Measurements from ENCODE around the gene CCNYL1.
"Not testable (repeated sequence)": the region's sequence is repeated elsewhere in the genome, so short reads cannot be mapped to it uniquely, and the experiment has no call there.

Gene CCNYL1

DNA sequence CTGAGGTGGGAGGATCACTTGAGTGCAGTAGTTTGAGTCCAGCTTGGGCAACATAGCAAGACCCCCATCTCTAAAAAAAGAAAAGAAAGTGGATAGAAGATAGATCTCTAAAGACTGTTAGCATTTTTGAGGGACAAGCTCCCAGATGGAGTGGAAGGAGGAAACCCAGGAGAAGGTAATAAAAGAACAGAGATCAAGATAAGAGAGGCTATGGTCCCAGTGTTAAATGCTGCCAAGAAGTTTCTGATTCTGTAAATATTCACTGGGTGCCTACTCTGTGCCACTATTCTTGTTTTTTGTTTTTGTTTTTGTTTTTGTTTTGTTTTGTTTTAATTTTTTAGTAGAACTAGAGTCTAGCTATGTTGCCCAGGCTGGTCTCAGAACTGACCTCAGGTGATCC lies 32.1 kb downstream of the CCNYL1 start:
- no peak for ATAC-seq

GRCh38 chr2:207744050-207744449 lies 32.6 kb downstream of the CCNYL1 start:
- no peak for ATAC-seq

DNA sequence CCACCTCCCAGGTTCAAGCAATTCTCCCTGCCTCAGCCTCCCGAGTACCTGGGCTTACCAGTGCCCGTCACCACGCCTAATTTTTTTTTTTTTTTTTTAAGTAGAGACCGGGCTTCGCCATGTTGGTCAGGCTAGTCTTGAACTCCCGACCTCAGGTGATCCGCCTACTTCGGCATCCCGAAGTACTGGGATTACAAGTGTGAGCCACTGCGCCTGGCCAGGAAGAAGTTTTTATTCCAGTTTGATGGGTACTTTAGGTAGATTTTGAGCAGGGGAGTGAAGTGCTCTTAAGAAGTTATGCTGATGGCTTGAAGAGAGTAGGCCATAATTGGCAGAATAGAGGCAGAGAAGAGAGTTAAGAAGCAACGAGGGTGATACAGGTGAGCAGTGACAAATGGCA lies 33.0 kb downstream of the CCNYL1 start:
- ATAC-seq, result no peak

- peak; percentile 35 to 43 for ATAC-seq
Observed at GRCh38 chr2:207746131-207746530, 34.7 kb downstream of the CCNYL1 start.

DNA sequence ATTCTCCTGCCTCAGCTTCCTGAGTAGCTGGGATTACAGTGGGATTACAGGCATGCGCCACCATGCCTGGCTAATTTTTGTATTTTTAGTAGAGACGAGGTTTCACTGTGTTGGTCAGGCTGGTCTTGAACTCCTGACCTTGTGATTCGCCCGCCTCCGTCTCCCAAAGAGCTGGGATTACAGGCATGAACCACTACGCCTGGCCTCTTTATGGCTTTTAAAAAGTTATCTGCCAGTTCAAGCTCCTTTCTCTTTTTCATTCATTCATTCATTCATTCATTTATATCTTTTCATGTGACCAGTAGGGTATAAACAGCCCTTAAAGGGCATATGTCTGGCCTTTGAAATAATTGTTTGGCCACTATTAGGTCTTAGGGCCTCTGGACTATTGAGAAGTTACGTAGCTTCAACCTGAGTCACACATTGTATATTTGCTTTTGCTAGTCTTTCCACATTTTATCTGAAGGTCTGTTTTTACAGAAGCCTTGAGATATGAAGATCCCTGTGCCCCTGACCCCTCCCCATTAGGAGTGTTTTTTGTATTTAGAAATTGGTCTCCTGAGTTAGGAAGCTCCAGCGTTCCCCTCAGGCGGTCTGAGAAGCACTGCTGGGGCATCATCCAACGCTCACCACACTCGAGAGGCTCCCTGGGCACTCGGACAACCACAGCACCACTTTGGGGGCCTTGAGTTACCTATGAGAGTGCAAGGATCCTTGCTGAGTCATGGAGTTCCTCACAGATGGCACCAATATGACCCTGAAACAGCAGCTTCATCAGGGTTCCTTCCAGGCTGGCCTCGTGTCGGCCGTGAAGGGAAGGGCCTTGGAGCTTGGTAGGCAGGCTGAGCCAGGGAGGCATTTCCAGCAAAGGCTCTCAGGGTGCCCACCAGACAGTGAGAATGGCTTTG lies 36.5 kb downstream of the CCNYL1 start:
- no peak for ATAC-seq

DNA sequence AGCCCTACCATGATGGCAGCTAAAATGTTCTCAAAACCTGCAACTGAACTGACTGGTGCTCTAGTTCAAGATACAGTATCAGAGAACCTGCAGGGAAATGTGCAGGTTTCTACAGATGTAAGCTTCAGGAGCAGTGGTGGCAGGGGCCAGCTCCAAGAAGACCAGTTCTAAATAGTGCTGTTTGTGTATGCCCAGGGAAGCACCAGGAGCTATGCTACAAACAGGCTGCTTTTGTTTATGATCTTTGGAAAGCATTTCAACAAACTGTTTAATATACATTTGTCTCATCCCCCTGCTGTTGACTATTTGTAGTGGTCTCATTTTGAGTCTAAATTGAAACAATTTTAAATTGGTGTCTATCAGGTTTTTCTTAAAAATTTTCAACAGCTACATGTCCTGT lies 37.6 kb downstream of the CCNYL1 start:
- no peak for ATAC-seq

DNA sequence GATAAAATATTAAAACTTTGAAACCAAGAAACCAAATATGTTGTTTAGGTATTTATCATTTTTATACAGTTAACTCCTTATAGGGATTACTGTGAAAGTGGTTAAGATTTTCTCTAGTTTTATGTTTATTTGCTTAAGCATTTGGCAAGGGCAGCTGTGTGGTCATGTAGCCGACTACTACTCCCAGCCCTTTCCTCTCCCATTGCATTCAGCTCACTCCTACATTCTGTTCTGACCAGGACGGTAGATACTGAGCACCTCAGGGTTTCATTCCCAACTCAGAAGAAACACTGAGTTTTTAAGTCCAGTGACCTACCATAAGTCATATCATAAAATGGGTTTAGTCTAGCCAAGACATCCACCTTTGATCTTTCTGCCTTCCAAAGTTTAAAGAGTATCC lies 38.4 kb downstream of the CCNYL1 start:
- no peak for ATAC-seq

DNA sequence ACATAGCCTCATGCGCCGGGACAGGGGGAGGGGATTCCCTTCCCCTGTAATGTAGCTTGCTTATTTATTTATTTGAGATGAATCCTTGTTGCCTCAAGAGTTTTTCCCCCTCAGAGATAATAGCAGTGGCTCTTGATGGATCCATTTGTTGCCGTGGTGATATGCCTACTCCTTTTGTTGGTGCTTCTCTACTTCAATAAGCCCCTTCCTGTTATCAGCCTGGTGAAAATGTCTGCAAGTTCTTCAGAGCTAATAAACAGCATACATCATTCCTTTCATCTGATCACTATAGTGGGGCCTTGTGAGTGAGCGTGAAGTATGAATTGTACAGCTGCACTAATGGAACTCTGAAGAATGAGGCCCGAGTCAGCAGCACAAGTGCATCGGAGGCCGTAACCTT lies 38.9 kb downstream of the CCNYL1 start:
- ATAC-seq, result no peak

GRCh38 chr2:207750876-207751275 lies 39.4 kb downstream of the CCNYL1 start:
- no peak for ATAC-seq

GRCh38 chr2:207753688-207754087 lies 42.2 kb downstream of the CCNYL1 start:
- ATAC-seq, result not testable (repeated sequence)

- ATAC-seq, result no peak
Observed at GRCh38 chr2:207754498-207755383, 43.3 kb downstream of the CCNYL1 start.

GRCh38 chr2:207758025-207758424 lies 46.6 kb downstream of the CCNYL1 start:
- no peak for ATAC-seq

DNA sequence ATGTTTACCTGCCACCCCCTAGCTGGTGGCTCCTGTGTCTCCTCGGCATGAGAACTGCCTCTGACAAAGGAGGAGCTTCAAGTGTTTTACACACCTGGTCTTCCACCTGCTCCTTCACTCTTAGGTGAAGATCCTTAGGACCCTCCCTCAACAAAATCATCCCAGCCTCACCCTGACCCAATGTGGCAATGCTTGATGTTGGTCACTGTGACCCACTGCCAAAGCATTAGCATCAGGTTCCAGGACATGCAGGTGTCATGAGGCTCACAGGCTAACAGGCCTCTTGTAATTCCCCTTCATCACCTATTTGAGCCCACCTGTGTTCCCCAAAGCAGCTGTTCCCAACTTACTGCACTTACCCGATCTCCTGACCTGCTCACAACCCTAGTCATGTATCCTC lies 48.5 kb downstream of the CCNYL1 start:
- ATAC-seq, result peak in 1 of 2 donors; percentile 24

- no peak for ATAC-seq
Observed at GRCh38 chr2:207760453-207760852, 49.0 kb downstream of the CCNYL1 start.

GRCh38 chr2:207761426-207761825 lies 50.0 kb downstream of the CCNYL1 start:
- ATAC-seq, result not testable (repeated sequence)

DNA sequence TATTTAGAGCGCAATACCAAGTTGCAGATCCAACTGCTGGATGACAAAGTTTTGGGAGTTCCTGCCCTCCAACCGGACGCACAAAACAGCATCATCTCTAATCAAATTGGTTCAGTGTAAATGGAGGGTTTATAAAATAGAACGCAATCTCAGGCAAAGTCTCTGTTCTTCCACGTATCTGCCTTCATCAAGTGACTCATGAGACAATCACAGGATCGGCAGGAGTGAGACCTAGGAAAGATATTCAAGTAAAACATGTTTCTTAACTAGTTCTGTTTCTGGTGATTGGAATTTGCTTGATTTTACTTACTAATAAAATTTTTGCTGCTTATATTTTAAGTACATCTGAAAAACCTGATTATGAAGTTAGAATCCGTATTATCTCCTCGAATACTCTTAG lies 50.7 kb downstream of the CCNYL1 start:
- ATAC-seq, result no peak

DNA sequence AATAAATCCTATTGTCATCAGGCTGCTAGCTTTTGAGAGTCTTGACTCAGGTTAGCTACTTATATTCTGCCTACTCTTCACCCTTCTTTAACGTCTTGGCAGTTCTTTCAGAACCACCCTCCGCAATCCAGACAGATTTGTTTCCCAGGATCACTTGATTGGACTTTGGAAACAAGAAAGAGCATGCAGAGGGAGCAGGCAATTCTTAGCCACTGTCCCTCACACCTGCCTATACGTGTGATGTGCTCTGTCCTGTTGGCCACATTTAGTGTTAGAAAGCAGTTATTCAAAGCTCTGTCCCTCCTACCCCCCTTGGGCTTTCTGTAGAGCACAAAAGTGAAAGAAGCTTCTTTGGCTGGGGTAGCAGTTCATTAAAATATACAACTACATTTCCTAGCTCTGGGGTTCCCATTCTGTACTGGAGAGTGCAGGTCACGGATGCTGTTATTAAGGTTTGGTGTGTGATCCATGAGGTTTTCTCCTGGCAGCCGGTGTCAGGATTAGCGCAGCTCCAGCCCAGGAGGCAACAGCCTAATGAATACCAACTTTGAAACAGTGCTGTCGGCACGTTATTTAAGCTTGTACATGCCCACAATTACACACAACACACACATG lies 52.0 kb downstream of the CCNYL1 start:
- ATAC-seq, result no peak

DNA sequence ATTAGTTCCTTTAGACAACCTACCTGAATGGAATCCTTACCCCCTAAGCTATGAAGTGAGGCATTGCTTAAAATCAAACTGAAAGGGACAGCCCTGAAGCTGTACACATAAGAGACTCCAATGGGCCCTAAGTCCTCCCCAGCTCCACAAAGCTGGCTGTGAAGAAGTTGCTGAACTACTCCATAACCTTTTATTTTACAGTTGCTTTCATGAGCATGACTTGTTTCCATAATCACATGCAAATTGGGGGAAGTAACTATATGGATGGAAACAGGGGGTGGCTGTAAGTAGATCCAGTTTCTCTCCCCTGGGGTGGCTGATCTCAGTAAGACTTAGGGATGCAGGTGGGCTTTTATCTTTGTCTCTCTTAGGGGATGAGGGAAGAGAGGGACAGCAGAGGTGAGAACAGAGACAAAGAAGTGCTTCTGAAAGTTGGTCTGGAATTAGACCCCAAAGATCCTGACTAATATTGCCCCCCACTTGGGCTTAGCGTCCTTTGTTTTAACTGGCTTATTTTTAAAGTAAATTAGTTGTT lies 52.7 kb downstream of the CCNYL1 start:
- ATAC-seq, result no peak

DNA sequence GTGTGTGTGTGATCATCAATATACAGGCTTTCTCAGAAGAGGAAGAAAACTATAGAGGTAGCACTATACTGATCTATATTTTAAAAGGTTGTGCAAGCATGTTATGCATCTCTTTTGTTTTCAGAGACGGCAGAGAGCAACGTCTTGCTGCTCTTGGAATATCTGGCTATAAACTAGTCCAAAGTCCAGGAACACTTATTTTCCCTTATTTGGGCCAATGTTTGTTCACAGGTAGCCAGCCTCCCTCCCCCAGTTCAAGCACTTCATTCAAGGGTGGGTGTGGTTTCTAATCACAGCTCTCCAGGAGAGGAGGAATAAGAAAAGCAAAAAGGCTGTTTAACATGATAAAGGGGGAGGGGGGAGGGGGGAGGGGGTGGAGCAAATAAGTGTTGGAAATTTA lies 54.1 kb downstream of the CCNYL1 start:
- ATAC-seq, result no peak

DNA sequence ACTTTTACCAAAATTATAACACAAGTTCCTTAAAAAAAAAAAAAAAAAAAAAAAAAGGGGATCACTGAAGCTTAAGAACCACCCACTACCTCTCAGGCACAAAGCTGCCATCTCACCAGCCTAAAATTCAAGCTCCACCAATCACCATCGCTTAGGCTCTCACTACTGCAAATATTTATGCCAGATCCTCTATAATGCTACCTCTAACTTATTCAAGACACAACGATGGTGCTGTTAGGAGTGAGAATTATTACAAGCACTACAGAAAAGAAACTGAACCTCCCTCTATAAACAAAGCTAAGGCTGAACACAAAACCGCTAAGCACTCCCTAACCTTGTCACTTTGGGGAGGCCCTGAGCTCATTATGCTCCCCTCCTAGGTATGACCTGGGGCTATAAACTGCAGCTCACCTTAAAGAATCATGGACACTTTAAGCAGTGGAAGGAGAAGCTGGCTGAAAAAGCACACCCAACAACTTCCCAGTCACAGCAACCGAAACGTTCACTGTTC lies 54.7 kb downstream of the CCNYL1 start:
- ATAC-seq, result no peak

DNA sequence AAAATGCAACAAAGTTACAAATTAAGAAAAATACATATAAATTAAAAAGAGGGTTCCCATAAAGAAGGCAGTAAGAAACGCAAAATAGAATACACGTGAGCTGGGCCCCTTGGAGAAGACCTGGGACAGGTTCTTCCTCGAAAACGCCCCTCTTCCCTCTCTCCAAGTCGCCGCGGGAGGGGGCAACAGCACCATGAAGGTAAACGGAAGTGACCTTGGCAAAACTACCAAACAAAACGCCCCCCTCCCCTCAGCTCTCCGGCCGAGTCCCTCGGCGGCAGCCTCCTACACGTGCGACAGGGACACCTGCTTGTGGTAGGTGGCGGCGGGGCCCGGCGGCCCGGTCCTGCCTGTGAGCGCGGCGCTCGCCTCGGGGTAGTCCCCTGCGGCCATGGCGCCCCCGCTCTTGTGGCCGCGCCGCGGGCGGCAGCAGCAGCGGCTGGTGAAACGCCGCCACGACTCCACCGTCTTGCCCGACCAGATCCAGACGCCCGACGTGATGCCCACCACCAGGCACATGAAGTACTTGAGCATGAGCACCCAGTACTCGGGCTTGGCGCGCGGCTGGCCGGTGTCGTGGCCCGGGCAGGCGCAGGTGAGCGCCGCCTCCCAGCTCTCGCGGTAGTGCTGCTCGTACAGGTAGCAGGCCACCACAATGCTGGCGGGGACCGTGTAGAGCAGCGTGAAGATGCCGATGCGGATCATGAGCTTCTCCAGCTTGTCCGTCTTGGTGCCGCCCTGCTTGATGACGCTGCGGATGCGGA lies 55.4 kb downstream of the CCNYL1 start:
- ATAC-seq, result no peak

Measured in activated CD4-positive, CD25-positive, alpha-beta regulatory T cell treated with anti-CD3 and anti-CD28 coated beads, Interleukin-2, amount 50 U/mL, for 24 hours (primary cell).